ENCODE results near the gene AGAP1. TPM values are rescaled to one million over a fixed set of nuclear protein-coding genes. Genes with fewer than 3 reads are reported as not detected.

Gene AGAP1
- polyA plus RNA-seq, 1 donor from 2014 or later = 17.4 TPM

DNA sequence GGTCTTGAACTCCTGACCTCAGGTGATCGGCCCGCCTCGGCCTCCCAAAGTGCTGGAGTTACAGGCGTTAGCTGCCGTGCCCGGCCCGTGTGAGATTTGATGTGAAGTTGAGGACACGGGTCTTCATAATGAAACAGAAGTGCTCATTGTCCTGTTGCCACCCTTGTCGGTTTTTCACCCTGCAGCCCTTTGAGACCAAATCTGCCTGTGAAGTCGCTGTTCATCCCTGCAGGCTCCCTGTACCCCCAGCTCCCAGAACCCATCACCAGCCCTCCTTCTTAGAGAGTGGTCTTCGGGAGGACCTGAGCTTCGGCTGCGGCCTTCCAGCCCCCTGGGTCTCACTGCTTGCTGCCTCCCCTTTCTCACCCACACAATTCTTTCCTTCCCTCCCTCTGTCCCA lies 349.1 kb downstream of the AGAP1 start:
- Histone ChIP-seq H3K27me3 (ENCODE audit: insufficient read depth, low read depth, low read length) (no peaks in the 10 kb centered on the region), H3K9me3 (ENCODE audit: low read length) (no peaks in the 10 kb centered on the region), H3K4me2 (ENCODE audit: low read length) (no peak overlapping the region), H3K27ac (ENCODE audit: low read length) (no peak overlapping the region), H2AFZ (ENCODE audit: low read depth, low read length) (no peak overlapping the region), H3K36me3 (ENCODE audit: insufficient read depth, low read length) (no peaks in the 10 kb centered on the region), H3K9me2 (ENCODE audit: insufficient read depth, low read length) (no peaks in the 10 kb centered on the region), H3K79me2 (replicated peaks; ENCODE audit: insufficient read depth, low read length) (no peaks in the 10 kb centered on the region), H3K9ac (ENCODE audit: low read length) (no peak overlapping the region), H3F3A (ENCODE audit: insufficient read depth, low read length, poor library complexity, severe bottlenecking) (no peaks in the 10 kb centered on the region), H3K4me3 (ENCODE audit: low read length) (no peak overlapping the region), H4K20me1 (ENCODE audit: insufficient read depth) (no peaks in the 10 kb centered on the region)
- no peak for TF ChIP-seq REST (IDR thresholded peaks at IDR 0.05; ENCODE audit: borderline replicate concordance)
- no peak for TF ChIP-seq TAF1 (IDR thresholded peaks at IDR 0.05; ENCODE audit: low read depth)
- no peak for TF ChIP-seq MXI1 (conservative IDR thresholded peaks at IDR 0.05; ENCODE audit: poor library complexity, severe bottlenecking)
- TF ChIP-seq, protein P1, sequence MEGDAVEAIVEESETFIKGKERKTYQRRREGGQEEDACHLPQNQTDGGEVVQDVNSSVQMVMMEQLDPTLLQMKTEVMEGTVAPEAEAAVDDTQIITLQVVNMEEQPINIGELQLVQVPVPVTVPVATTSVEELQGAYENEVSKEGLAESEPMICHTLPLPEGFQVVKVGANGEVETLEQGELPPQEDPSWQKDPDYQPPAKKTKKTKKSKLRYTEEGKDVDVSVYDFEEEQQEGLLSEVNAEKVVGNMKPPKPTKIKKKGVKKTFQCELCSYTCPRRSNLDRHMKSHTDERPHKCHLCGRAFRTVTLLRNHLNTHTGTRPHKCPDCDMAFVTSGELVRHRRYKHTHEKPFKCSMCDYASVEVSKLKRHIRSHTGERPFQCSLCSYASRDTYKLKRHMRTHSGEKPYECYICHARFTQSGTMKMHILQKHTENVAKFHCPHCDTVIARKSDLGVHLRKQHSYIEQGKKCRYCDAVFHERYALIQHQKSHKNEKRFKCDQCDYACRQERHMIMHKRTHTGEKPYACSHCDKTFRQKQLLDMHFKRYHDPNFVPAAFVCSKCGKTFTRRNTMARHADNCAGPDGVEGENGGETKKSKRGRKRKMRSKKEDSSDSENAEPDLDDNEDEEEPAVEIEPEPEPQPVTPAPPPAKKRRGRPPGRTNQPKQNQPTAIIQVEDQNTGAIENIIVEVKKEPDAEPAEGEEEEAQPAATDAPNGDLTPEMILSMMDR (IDR thresholded peaks at IDR 0.05; ENCODE audit: poor library complexity, severe bottlenecking) = no peak

GRCh38 chr2:235843591-235844395 lies 349.9 kb downstream of the AGAP1 start:
- no peak overlapping the region for H3K4me3 ChIP-seq (ENCODE audit: low read length)
- H3K9ac ChIP-seq (ENCODE audit: low read length) = no peak overlapping the region
- H3F3A ChIP-seq (ENCODE audit: insufficient read depth, low read length, poor library complexity, severe bottlenecking) = no peaks in the 10 kb centered on the region
- H4K20me1 ChIP-seq (ENCODE audit: insufficient read depth) = no peaks in the 10 kb centered on the region
- H2AFZ ChIP-seq (ENCODE audit: low read depth, low read length) = no peak overlapping the region
- TF ChIP-seq SMC3 (conservative IDR thresholded peaks at IDR 0.05; ENCODE audit: poor library complexity) (no peak), EP300 (conservative IDR thresholded peaks at IDR 0.05; ENCODE audit: poor library complexity, severe bottlenecking) (no peak), RAD21 (conservative IDR thresholded peaks at IDR 0.05) (no peak), REST (IDR thresholded peaks at IDR 0.05; ENCODE audit: borderline replicate concordance) (no peak), TAF1 (IDR thresholded peaks at IDR 0.05; ENCODE audit: low read depth) (no peak), EZH2 (IDR thresholded peaks at IDR 0.05; ENCODE audit: borderline replicate concordance, insufficient read depth, low read length, poor library complexity, severe bottlenecking) (no peak), MXI1 (conservative IDR thresholded peaks at IDR 0.05; ENCODE audit: poor library complexity, severe bottlenecking) (no peak), POLR2AphosphoS5 (IDR thresholded peaks at IDR 0.05) (no peak)
- TF ChIP-seq, protein P1 (IDR thresholded peaks at IDR 0.05; ENCODE audit: poor library complexity, severe bottlenecking) = no peak
- no peaks in the 10 kb centered on the region for H3K9me2 ChIP-seq (ENCODE audit: insufficient read depth, low read length)
- H3K9me3 ChIP-seq (ENCODE audit: low read length) = no peaks in the 10 kb centered on the region
- H3K79me2 ChIP-seq (replicated peaks; ENCODE audit: insufficient read depth, low read length) = no peaks in the 10 kb centered on the region
- H3K36me3 ChIP-seq (ENCODE audit: insufficient read depth, low read length) = no peaks in the 10 kb centered on the region
- H3K27me3 ChIP-seq (ENCODE audit: insufficient read depth, low read depth, low read length) = no peaks in the 10 kb centered on the region
- H3K4me2 ChIP-seq (ENCODE audit: low read length) = no peak overlapping the region
- no peak overlapping the region for H3K27ac ChIP-seq (ENCODE audit: low read length)

All from neural cell (in vitro differentiated cells).